Spleen (tissue), 7 donors: ENCODE results near the gene PPP1R13B.

Experiments used
- CTCF ChIP-seq, 11 experiments: fragments of 200-600 bp in 7 of 11; fragments of 450-650 bp in 4 of 11; sonication (generic) in 4 of 11; IDR thresholded peaks in 8 of 11; conservative IDR thresholded peaks in 3 of 11; 1 replicate in 7 of 11; 2 replicates in 4 of 11; pipeline versions ENCODE4 v1.4.0 to v1.8.0; 2016 to 2021; ENCODE audit warnings: antibody characterized with exemption in 11 of 11, inconsistent platforms in 4 of 11, mild to moderate bottlenecking in 1 of 11
- POLR2A ChIP-seq, 3 donors: fragments of 450-650 bp; IDR thresholded peaks; one replicate each; pipeline ENCODE4 v1.5.1; 2017; ENCODE audit warnings: antibody characterized with exemption in 3 of 3, mild to moderate bottlenecking in 1 of 3
- POLR2AphosphoS5 ChIP-seq, 3 donors: sonication (generic); formaldehyde crosslinking; IDR thresholded peaks; one replicate each; pipeline ENCODE4 v1.5.1; 2017; ENCODE audit warnings: antibody characterized with exemption in 3 of 3
- donor health status: DM: no; HTN: no; CAD: no; lungs with moderate emphysema.
- donor health status: DM: no; HTN: no; CAD: no.
- donor health status: DM: no; HTN: no; CAD: no.

GRCh38 chr14:103881268-103882201 is 34.2 kb upstream of the PPP1R13B start:
- TF ChIP-seq CTCF (IDR thresholded peaks at IDR 0.05 in 8 of 11, conservative IDR thresholded peaks at IDR 0.05 in 3 of 11) = peak in 1 of 11 experiments; percentile 9
- TF ChIP-seq POLR2AphosphoS5 (IDR thresholded peaks at IDR 0.05) = peak; percentile 77 to 81 (median 81)
- no peak for TF ChIP-seq POLR2A (IDR thresholded peaks at IDR 0.05)
